Thyroid gland (tissue), 4 donors: ENCODE results near the gene WWC2. TPM values are rescaled to one million over a fixed set of nuclear protein-coding genes. Genes with fewer than 3 reads are reported as not detected.

Source experiments
- DNase-seq, 2 donors: peaks; one replicate each; pipeline ENCODE4 v3.0.0-alpha.2; 2019
- H3K27ac ChIP-seq, 3 donors: fragments of 200-600 bp; sonication (generic); 1 replicate in 2 of 3; 2 replicates in 1 of 3; pipeline ENCODE4 v1.5.1; 2016 to 2019; ENCODE audit warnings: mild to moderate bottlenecking in 1 of 3, moderate library complexity in 1 of 3
- H3K27me3 ChIP-seq: fragments of 200-600 bp; sonication (generic); one replicate; pipeline ENCODE4 v1.5.1; 2019
- H3K36me3 ChIP-seq, 2 donors: fragments of 200-600 bp; sonication (generic); one replicate each; pipeline ENCODE4 v1.5.1; 2016 to 2019
- H3K4me1 ChIP-seq, 2 donors: fragments of 200-600 bp; sonication (generic); one replicate each; pipeline ENCODE4 v1.5.1; 2017 to 2019
- H3K4me3 ChIP-seq, 3 donors: fragments of 200-600 bp; sonication (generic); replicated peaks in 1 of 3; 1 replicate in 2 of 3; 2 replicates in 1 of 3; pipeline ENCODE4 v1.5.1; 2016; ENCODE audit warnings: mild to moderate bottlenecking in 1 of 3
- H3K9me3 ChIP-seq: fragments of 200-600 bp; sonication (generic); one replicate; pipeline ENCODE4 v1.5.1; 2017
- POLR2A ChIP-seq, 2 donors: fragments of 450-650 bp; IDR thresholded peaks; one replicate each; pipeline ENCODE4 v1.6.1; 2017; ENCODE audit warnings: antibody characterized with exemption in 2 of 2, mild to moderate bottlenecking in 2 of 2, moderate library complexity in 1 of 2
- WGBS, 2 donors: methylation state at CpG; one replicate each; pipeline ENCODE4 v1.1.5; 2017; 5-methylcytosine and 5-hydroxymethylcytosine counted together
- intact Hi-C: fragments of 100-400 bp; cut with DNase I; formaldehyde crosslinking; loops from one replicate; pipeline ENCODE4 v1.15.1; 2023
- total RNA-seq, 4 donors: library from RNA; depleted of rRNA; stranded (reverse); fragments of >200 nt; gene quantifications; one replicate each; pipeline ENCODE4 v1.2.3, GENCODE V29; 2016
- TF ChIP-seq, protein P1 (sequence below), 6 experiments: fragments of 200-600 bp in 3 of 6; fragments of 450-650 bp in 3 of 6; sonication (generic) in 3 of 6; IDR thresholded peaks; one replicate each; pipeline ENCODE4 v1.5.1; 2016 to 2019; ENCODE audit warnings: antibody characterized with exemption in 6 of 6, mild to moderate bottlenecking in 2 of 6, inconsistent platforms in 1 of 6, moderate library complexity in 1 of 6

The WWC2 gene
- total RNA-seq, 4 donors from 2014 or later = 44.6 to 87.4 (median 53.5) TPM

- Histone ChIP-seq H3K27ac (no peak overlapping the region), H3K27me3 (no peaks in the 10 kb centered on the region), H3K4me1 (peaks cover 6 to 8% of the 10 kb centered on the region in 2 donors), H3K4me3 (no peak overlapping the region), H3K36me3 (no peaks in the 10 kb centered on the region), H3K9me3 (no peaks in the 10 kb centered on the region)
- intact Hi-C loops = no loop called here
- DNase-seq = no peak
- no peak for TF ChIP-seq POLR2A (IDR thresholded peaks at IDR 0.05)
- TF ChIP-seq, protein P1, sequence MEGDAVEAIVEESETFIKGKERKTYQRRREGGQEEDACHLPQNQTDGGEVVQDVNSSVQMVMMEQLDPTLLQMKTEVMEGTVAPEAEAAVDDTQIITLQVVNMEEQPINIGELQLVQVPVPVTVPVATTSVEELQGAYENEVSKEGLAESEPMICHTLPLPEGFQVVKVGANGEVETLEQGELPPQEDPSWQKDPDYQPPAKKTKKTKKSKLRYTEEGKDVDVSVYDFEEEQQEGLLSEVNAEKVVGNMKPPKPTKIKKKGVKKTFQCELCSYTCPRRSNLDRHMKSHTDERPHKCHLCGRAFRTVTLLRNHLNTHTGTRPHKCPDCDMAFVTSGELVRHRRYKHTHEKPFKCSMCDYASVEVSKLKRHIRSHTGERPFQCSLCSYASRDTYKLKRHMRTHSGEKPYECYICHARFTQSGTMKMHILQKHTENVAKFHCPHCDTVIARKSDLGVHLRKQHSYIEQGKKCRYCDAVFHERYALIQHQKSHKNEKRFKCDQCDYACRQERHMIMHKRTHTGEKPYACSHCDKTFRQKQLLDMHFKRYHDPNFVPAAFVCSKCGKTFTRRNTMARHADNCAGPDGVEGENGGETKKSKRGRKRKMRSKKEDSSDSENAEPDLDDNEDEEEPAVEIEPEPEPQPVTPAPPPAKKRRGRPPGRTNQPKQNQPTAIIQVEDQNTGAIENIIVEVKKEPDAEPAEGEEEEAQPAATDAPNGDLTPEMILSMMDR (IDR thresholded peaks at IDR 0.05) = no peak
- 88 to 90% methylated on average over 1 of the region's 1 CpG for WGBS, 2 donors
Measured at GRCh38 chr4:183095199-183095512, 3.9 kb upstream of the WWC2 start.

DNA sequence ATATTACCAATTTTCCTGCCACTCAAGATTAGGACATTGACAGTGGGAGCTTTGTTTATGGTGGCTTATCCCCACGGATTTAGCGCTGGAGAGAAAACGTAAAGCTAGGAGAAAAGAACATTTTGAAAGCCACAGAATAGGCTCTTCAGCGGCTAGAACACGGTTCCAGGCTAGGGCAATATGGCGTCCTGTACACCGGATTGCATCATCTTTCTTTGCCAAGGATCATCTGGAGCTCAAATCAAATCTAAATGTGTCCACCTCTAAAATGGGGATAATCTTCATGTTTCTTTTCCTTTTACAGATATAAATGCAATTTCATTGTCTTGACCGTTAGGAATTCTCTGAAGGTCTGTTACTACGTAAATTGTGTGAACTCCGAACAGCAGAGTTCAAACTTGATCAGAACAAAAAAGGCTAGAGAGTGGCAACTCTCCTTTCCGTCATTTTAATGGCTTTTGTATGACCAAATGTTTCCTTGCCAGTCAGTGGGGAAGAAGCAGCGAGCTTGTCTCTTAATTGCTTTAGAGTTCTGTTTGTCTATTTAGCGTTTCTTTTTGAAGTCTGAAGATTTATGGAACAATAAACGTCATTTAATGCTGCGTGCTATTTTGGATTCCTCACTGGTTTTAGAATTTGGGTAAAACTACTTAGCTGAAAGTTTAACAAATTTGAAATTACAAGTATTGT lies 2.6 kb upstream of the WWC2 start:
- Histone ChIP-seq H3K36me3 (no peaks in the 10 kb centered on the region), H3K27ac (no peak overlapping the region), H3K9me3 (no peaks in the 10 kb centered on the region), H3K27me3 (no peaks in the 10 kb centered on the region), H3K4me3 (no peak overlapping the region), H3K4me1 (peaks cover 15 to 17% of the 10 kb centered on the region in 2 donors)
- DNase-seq = no peak
- TF ChIP-seq POLR2A (IDR thresholded peaks at IDR 0.05) = no peak
- TF ChIP-seq, protein P1 (IDR thresholded peaks at IDR 0.05) = no peak
- intact Hi-C loops = no loop called here
- WGBS, 2 donors = 96% methylated on average over 15 of the region's 15 CpGs

GRCh38 chr4:183097231-183098018 lies 1.6 kb upstream of the WWC2 start:
- H3K36me3 ChIP-seq = no peaks in the 10 kb centered on the region
- no peak for DNase-seq
- TF ChIP-seq, protein P1 (IDR thresholded peaks at IDR 0.05) = no peak
- TF ChIP-seq POLR2A (IDR thresholded peaks at IDR 0.05) = no peak
- peak overlapping the region in 2 of 3 donors; percentile 21 to 85 for H3K4me3 ChIP-seq
- H3K27me3 ChIP-seq = no peaks in the 10 kb centered on the region
- peaks cover 22 to 27% of the 10 kb centered on the region in 2 donors for H3K4me1 ChIP-seq
- no peaks in the 10 kb centered on the region for H3K9me3 ChIP-seq
- peak overlapping the region; percentile 97 to 99 (median 98) for H3K27ac ChIP-seq
- 62 to 68% methylated on average over 36 to 43 of the region's 43 CpGs for WGBS, 2 donors
- intact Hi-C loops = no loop called here

DNA sequence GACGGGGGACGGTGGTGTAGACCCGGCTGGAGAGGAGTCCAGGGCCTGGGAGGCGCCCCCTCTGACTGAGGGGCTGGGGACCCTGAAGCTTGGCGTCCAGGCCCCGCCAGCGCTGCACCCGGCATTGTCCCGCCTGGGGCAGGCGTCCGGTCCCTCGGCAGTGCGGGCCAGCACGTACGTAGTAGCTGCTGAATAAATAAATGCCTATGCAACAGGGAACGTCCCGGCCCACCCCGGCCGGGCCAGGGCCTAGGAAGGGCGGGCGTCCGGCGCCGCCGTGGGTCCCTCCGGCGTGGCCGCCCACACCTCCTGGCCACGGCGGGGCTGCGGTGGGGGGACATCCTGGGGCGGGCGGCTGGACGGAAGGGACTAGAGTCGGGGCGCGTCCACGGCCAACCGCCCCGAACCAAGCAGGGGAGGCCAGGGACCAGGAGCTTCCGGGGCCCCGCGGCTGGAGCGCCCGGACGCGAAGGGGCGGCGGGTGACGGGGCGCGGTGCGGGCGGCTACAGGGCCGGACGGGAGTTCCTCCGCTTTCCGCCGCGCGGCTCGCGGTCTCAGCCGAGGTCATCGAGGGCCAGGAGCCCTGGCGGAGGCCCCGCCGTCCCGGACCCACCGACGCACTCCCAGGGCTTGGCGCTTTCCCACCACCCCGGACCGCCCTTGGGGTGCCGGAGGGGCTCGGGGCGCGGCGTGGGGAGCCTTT lies 886 bp upstream of the WWC2 start:
- Histone ChIP-seq H3K4me1 (peaks cover 24 to 32% of the 10 kb centered on the region in 2 donors), H3K27me3 (no peaks in the 10 kb centered on the region), H3K9me3 (no peaks in the 10 kb centered on the region), H3K4me3 (peak overlapping the region; percentile 21 to 85 (median 51)), H3K27ac (peak overlapping the region; percentile 97 to 99 (median 98)), H3K36me3 (no peaks in the 10 kb centered on the region)
- peak; percentile 59 to 60 for DNase-seq
- WGBS, 2 donors = 0 to 22% methylated on average over 4 to 7 of the region's 79 CpGs
- intact Hi-C loops = no loop called here
- TF ChIP-seq, protein P1 (IDR thresholded peaks at IDR 0.05) = no peak
- TF ChIP-seq POLR2A (IDR thresholded peaks at IDR 0.05) = no peak
